Epithelial cell of proximal tubule (primary cell): ENCODE measurements around the gene GPR37L1. TPM values are rescaled to one million over a fixed set of nuclear protein-coding genes. Genes with fewer than 3 reads are reported as not detected.
"Not testable (repeated sequence)": the region's sequence is repeated elsewhere in the genome, so short reads cannot be mapped to it uniquely, and the experiment has no call there.

Experiments
- DNase-seq: peaks from one replicate; pipeline ENCODE4 v3.0.0-alpha.2; 2011; ENCODE audit warnings: low read depth
- H3K4me3 ChIP-seq: 2 replicates; pipeline ENCODE4 v1.5.1; 2011; ENCODE audit warnings: low read depth, mild to moderate bottlenecking, low read length
- total RNA-seq: library from RNA; depleted of rRNA; stranded (reverse); fragments of >200 nt; gene quantifications from 2 replicates; pipeline ENCODE4 v1.2.3, GENCODE V29; 2015
- TF ChIP-seq, protein P1 (sequence below): conservative IDR thresholded peaks from 2 replicates; pipeline ENCODE4 v1.5.1; 2012; ENCODE audit warnings: low read depth, mild to moderate bottlenecking, low read length

Gene GPR37L1
- total RNA-seq, 1 donor from 2014 or later, result 0.06 TPM

DNA sequence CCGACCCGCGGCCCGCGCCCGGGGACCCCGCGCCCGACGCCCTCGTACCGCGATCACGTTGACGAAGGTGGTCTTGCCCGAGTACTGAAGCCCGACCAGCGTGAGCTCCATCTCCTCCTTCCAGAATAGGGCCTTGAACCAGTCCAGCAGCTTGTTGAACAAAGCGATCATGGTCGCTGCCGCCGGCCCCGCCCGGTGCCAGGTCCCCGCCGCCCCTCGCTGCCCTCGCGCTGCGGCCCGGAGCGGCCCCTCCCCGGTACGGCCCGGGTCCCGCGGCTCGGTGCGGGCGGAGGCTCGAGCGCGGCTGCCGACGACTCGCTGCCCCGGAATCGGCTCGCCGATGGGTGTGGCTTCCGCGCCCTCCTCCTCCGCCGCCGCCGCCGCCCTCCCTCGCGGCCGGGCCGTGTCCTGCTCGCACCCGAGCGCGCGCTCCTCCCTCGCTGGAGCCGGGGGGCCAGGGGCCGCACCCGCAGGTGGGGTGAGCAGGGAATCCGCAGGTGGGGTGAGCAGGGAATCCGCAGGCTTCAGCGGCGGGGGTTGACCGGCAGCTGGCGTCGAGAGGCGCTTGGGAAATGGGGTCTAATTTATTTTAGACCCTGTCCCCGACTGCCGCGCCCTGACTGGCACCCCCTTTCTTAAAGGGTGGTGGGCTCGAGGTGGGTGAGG is 21.8 kb downstream of the GPR37L1 start, which contains the start of gene ARL8A:
ARL8A (minus strand) TSS at position 336 of the 666 bp plus-strand sequence; CDS start at position 171, 165 bp downstream.
- TF ChIP-seq, protein P1, sequence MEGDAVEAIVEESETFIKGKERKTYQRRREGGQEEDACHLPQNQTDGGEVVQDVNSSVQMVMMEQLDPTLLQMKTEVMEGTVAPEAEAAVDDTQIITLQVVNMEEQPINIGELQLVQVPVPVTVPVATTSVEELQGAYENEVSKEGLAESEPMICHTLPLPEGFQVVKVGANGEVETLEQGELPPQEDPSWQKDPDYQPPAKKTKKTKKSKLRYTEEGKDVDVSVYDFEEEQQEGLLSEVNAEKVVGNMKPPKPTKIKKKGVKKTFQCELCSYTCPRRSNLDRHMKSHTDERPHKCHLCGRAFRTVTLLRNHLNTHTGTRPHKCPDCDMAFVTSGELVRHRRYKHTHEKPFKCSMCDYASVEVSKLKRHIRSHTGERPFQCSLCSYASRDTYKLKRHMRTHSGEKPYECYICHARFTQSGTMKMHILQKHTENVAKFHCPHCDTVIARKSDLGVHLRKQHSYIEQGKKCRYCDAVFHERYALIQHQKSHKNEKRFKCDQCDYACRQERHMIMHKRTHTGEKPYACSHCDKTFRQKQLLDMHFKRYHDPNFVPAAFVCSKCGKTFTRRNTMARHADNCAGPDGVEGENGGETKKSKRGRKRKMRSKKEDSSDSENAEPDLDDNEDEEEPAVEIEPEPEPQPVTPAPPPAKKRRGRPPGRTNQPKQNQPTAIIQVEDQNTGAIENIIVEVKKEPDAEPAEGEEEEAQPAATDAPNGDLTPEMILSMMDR, result no peak
- no peak for DNase-seq
- peak within 1 kb of the TSS; percentile 96 for H3K4me3 ChIP-seq

DNA sequence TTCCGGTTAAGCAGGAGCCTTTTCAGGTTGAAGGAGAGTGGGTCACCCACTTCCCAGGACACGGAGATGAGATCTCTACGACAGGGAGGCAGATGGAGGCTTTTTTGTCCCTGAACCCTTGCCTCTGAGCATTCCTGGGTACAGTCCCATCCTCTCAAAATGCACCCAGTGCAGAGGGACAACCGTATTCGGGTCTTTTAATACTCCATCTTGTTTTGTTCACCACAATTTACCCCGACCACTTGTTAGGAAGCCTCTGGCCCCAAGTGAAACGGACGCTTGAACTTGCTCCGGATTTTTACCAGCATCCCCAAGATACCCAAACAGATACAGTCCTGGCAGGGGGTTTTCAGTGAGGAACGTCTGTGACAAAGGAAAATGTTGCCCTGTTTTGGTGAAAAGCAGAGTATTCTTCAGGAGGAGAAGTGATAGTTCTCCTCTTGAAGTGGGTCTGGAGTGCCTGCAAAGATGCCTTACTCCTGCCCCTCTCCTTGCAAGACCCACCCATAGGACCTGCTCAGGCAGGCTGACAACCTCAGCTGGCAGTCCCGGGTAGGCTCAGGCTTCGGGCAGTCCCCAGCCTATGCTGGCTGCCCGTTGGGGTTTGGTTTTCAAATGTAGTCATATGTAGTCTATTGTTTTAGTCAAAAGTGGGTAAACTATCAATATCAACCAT is 22.5 kb downstream of the GPR37L1 start:
- no peak for DNase-seq
- H3K4me3 ChIP-seq, result peak overlapping the region; percentile 96
- TF ChIP-seq, protein P1, result no peak

DNA sequence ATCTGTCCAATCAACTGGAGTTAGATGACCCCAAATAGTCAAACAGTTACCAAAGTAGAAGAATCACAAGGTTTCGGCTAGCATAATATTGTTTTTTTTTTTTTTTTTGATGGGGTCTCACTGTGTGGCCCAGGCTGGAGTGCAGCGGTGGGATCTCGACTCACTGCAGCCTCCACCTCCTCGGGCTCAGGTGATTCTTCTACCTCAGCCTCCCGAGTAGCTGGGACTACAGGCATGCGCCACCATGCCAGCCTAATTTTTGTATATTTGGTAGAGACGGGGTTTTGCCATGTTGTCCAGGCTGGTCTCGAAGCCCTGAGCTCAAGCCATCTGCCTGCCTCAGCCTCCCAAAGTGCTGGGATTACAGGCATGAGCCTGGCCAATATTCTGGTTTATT is 23.0 kb downstream of the GPR37L1 start:
- H3K4me3 ChIP-seq, DNase-seq: not testable (repeated sequence)

DNA sequence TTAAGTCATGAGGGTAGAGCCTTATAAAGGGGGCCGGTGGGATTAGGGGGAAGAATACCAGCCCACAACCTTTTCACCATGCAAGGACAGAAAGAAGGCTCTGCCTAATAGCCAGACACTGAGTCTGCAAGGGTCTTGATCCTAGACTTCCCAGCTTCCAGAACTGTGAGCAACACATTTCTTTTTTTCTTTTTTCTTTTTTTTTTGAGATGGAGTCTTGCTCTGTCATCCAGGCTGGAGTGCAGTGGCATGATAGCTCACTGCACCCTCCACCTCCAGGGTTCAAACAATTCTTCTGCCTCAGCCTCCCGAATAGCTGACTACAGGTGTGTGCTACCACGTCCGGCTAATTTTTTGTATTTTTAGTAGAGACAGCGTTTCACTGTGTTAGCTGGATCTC is 23.6 kb downstream of the GPR37L1 start:
- no peak overlapping the region for H3K4me3 ChIP-seq
- TF ChIP-seq, protein P1, result no peak
- no peak for DNase-seq

DNA sequence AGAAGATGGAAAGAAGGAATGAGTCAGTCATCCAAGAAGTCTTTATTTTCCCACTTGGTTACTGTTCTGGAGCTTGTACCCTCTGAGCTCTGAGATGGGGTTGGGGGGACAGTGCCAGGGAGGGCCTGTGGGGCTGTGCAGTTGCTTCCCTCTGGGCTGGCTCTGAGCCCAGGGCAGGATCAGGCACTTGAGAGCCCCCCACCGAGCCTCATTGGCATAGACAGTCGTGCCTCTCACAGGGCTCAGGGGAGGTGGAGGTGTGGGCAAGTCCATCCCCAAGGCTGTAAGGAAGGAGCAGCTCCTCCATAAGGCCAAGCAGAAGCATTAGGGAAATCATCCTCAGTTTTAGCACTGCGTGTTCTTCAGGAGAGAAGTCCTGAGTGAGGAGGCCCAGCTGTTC is 24.3 kb downstream of the GPR37L1 start:
- no peak overlapping the region for H3K4me3 ChIP-seq
- no peak for DNase-seq
- TF ChIP-seq, protein P1, result no peak

DNA sequence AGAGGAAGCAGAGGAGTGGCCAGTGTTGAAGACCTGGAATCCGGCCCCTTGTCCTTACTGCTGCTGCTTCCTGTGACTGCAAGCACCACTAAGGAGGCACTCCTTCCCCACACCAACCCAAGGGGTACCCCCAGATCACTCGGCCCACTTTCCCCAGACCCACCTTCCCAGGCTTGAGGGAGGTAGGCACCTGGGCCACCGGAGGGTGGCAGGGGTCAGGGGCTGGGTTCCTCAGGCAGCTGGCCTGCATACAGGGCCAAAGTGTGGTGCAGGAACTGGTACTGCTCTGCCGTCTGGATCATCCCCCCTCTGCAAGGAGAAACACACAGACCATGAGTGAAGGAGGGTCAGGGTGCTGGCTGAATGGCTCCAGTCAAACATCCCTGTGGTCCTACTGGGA is 25.7 kb downstream of the GPR37L1 start:
- DNase-seq, result no peak
- TF ChIP-seq, protein P1, result no peak
- H3K4me3 ChIP-seq, result no peak overlapping the region

DNA sequence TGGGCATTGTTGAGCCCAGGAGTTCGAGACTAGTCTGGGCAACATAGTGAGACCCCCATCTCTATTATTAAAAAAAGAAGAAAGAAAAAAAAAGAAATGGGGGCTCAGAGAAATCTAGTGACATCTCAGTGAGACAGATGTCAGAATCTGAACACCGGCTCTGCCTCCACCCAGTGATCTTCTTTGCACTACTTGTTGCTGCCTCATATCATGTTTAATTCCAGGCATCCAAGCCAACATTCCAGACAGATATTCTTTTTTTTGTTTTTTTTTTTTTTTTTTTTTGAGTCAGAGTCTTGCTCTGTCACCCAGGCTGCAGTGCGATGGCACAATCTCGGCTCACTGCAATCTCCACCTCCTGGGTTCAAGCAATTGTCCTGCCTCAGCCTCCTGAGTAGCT is 26.8 kb downstream of the GPR37L1 start:
- TF ChIP-seq, protein P1, result no peak
- no peak overlapping the region for H3K4me3 ChIP-seq
- DNase-seq, result no peak
